CD4-positive, alpha-beta T cell treated with Interleukin-4 for 4 hours (primary cell): ENCODE measurements around the gene DPYSL4.

Source experiments
- DNase-seq: peaks from one replicate; pipeline ENCODE4 v3.0.0-alpha.2; 2020

DPYSL4 gene

GRCh38 chr10:132197271-132198067 is 10.7 kb downstream of the DPYSL4 start:
- DNase-seq, result no peak

DNA sequence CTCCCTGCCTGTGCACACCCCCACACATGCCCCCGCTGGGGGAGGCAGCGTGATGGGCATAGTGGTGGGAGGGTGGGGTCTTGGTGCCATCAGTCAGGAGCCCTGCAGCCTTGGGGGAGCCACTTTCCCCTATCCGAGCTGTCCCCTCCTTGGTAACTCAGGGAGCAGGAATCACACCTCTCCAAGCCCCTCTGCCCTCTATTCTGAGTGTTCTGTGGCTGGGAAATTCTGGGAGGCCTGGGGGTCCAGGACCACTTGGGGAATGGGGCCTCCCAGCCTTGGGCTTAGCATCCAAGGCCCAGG is 11.3 kb downstream of the DPYSL4 start:
- DNase-seq, result no peak

DNA sequence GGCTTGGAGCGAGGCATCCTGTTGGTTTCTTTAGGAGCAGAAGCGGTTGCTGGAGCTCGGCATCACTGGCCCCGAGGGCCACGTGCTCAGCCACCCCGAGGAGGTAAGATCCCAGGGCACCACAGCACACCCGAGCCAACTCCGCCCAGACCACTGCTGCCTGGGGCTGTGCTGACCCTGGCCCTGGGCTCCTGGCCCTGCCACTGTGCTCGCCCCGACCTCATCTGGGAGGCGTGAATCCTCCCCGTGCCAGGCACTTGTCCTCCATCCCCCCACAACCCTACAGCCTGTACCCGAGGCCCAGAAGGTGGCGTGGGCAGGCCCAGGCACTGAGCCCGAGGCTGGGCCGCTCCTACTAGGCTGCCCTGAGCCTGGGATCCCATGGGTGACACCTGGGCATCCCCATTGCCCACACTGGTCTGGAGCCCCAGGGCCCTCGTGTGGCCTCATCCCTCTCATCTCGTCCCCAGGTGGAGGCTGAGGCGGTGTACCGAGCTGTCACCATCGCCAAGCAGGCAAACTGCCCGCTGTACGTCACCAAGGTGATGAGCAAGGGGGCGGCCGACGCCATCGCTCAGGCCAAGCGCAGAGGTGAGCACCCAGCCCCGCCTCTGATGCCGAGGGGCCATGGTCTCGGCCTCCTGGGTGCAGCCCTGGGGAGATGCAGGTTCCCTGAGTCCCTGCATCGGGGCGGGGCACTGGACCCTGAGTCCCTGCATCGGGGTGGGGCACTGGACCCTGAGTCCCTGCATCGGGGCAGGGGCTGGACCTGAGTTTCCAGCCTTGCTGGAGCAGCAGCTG is 11.8 kb downstream of the DPYSL4 start:
- no peak for DNase-seq

DNA sequence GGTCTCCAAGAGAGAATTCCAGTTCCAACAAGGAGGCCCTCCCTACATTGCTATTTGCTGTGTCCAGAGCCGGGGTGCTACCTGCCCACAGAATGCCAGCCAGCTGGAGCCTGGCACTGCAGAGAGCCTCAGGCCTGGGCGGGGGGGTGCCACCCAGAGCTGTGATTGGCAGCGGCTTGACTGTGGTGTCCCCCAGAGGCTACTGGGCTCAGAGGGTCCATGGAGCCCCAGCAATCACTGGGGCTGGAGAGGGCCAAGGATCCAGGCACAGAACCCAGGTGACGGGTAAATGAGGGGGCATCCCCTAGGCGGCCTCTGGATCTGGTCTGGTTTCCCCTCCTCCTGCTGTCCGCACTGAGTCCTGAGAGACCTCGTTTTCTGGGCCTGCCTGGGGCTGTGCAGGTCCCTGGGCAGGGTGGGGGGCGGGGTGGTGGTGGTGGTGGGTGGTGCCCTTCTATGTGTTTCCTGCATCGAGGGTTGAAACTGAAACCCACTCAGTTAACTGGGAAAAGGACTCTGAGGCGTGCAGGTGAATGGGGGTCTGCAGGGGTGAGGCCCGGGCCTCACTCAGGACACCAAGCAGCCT is 12.6 kb downstream of the DPYSL4 start:
- DNase-seq, result no peak

DNA sequence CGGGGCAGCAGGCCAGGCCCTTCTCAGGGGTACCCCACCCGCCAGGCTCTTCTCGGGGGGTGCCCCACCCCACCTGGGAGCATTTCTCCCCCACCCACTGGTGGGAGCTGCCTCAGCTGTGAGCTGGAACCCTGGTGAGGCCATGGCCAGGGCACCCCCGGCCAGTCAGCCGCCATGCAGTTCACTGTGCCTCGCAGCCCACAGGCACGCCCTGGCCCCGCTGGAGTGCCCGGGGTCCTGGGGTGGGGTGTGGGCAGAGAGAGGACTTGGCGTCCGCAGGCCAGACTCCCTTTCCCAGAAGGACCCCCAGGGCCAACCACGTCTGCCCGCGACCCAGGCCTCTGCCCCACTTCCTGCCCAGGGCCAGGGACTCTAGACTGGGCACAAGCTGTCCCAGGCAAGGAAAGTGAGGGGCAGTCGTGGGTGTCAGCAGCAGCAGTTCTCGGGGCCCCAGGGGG is 13.1 kb downstream of the DPYSL4 start:
- DNase-seq, result no peak

DNA sequence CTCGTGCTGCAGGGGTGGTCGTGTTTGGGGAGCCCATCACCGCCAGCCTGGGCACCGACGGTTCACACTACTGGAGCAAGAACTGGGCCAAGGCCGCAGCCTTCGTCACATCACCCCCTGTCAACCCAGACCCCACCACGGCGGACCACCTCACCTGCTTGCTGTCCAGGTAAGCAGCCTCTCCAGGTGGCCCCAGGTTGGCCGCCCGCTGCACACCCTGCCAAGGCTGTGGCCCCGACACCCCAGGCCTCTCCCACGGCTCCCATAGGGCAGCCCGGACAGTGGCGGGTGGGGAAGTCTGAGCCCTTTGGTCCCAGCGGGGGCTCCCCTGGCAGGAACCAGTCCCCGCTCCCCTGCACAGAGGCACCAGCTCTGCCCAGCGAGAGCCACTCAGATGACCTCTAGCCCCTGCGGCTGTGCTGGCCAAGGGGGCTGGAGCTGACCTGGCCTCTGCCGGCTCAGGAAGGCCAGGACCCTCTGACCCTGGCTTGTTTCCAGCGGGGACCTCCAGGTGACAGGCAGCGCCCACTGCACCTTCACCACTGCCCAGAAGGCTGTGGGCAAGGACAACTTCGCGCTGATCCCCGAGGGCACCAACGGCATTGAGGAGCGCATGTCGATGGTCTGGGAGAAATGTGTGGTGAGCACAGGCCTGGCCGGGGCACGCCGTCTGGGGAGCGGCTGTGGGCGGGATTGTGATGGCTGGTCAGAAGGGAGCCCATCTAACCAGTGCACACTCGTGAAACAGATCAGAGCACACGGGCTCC is 13.8 kb downstream of the DPYSL4 start:
- no peak for DNase-seq

DNA sequence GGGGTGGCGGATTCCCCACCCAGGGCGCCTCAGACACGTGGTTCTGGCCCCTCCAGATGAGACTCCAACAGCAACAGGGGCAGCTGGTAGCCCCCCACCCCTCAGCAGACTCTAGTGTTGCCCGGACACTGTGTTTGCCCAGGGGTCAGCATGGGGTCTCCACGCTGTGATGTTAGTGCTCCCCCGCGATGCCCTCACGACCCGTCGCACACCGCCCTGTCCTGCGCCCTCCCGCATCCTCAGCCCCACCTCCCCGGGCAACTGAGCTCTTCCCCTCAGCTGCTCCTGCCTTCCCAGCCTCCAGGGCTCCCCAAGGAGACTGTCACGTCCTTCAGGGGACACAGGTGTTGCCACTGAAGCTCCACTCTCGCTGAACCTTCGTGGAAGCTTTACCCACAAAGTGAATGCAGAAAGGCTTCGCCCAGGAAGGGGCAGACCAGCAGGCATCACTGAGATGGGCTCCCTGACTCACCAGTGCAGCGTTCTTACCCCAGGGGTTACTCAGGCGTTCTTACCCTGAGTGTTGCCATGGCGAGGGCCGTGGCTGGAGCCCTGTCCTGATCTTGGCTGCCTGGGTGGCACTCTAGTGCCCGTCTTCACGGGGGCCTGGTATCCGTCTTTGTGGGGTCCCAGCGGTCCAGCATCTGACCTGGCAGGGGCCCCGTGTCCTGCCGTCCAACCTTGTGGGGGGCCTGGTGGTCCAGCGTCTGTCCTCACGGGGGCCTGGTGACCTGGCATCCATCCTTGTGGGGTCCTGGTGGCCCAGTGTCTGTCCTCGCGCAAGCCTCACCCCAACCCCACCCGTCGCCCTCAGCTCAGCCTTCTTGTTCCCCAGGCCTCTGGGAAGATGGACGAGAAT is 14.6 kb downstream of the DPYSL4 start:
- DNase-seq, result no peak

DNA sequence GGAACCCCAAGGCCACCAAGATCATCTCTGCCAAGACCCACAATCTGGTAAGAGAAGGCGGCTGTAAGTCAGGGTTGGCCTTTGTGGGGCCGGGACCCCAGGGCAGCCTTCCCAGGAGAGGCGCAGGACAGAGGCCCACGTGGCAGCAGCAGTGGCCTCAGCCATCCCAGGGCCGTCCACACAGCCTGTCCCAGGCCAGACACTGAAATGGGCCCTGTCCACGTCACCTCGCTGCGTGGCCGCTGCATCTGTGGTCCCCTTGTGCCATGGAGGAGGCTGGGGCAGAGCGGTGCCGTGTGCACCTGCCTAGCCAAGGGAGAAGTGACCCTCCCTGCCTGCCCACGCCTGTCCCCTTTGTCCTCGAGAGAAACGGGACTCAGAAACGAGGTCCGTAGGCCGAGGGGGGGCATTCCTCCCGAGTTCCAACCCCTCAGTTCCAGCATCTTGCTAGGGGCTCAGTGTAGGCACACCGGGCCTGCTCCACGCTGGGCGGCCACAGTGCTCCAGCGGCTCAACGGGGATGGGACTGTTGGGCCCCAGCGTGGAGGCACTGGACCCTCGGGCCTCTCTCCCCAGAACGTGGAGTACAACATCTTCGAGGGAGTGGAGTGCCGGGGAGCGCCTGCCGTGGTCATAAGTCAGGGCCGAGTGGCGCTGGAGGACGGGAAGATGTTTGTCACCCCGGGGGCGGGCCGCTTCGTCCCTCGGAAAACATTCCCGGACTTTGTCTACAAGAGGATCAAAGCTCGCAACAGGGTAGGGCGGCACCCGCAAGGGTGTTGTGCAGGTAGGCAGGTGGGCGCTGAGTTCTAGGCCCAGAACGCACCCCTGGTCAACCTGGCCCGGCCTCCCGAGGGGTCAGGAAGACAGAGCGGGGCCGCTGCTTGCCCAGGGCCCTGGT is 15.6 kb downstream of the DPYSL4 start:
- no peak for DNase-seq

- no peak for DNase-seq
Observed at GRCh38 chr10:132203256-132204077, 16.7 kb downstream of the DPYSL4 start.

- no peak for DNase-seq
Observed at GRCh38 chr10:132204078-132204780, 17.5 kb downstream of the DPYSL4 start.

GRCh38 chr10:132204781-132205473 is 18.2 kb downstream of the DPYSL4 start:
- DNase-seq, result no peak

DNA sequence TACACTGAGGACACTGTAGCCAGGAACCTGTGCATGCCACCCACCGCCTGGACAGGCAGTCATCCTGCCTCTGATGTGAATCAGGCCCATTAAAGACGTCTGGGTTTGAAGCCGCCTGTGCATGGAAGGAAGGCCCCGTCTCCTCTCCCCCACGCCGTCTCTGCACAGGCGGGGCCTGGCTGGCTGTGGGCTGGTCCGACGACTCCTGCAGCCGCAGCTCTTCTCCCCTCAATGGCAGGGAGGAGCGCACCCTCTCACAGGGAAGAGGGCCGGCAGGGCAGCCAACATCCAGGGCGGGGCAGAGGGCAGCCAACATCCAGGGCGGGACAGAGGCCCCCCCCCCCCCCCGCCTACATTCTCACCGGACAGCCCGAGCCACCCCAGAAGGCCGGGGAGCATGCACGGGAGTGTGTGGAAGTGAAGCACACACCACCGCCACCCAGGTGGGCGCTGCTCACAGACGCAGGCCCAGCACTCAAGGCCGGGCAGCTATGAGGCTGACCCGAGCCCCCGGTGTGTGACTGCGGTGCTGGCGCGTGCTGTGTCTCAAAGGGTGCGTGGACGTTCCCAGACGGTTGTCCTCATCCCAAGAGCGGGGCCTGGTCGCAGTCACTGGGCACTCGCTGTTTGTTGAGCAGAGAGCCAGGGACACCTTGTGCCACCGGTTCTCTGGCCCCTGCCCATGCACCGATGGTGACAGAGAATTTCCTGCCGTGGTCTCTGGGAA is 19.1 kb downstream of the DPYSL4 start:
- no peak for DNase-seq

DNA sequence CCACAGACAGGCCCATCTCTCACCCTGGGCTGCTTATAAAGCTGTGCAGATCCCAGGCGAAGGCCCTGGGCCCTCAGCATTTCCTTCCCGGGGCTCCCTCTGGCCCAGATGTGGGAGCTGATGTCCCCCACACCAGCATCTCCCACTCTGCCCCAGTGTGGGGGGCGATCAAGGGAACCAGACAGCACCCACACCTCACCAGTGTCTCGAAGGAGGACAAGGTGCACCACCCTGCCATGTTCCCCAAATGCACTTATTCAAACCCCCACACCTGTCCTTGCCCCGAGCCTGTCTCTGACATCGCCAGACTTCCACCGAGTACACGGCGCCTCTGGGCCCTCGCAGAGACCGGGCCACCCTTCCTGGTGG is 19.6 kb downstream of the DPYSL4 start:
- no peak for DNase-seq

DNA sequence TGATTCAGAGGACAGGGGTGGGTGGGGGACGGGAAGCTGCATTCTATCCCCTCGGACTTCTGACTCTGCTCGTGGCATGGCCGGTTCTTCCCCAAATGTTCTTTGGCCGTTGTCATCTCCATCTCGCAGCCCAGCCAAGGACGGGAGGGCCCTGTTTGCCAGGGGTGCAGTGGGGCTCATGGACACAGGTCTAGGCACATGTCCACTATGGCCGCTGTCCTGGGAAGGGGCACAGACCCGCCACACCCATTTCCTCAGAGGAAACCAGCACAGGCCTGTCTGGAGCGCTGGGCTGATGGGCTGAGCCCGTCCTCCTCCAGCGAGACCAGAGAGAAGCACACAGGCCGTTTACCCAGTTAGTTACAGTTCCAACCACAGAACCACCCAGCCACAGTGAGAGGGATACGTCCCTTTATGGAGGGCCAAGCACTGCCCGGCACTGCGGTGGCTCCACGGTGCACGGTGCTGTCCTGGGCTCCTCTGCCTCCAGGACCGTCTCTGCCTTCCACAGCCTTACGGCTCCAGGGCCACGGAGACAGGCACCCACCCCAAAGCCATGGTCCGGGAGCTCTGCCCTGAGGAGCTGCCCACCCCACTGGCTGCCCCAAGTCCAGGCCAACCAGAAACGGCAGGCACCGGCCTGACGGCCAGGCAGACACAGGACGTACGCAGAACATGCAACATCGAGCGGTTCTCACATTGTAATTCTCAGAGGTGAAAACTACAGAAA is 20.2 kb downstream of the DPYSL4 start:
- DNase-seq, result no peak

DNA sequence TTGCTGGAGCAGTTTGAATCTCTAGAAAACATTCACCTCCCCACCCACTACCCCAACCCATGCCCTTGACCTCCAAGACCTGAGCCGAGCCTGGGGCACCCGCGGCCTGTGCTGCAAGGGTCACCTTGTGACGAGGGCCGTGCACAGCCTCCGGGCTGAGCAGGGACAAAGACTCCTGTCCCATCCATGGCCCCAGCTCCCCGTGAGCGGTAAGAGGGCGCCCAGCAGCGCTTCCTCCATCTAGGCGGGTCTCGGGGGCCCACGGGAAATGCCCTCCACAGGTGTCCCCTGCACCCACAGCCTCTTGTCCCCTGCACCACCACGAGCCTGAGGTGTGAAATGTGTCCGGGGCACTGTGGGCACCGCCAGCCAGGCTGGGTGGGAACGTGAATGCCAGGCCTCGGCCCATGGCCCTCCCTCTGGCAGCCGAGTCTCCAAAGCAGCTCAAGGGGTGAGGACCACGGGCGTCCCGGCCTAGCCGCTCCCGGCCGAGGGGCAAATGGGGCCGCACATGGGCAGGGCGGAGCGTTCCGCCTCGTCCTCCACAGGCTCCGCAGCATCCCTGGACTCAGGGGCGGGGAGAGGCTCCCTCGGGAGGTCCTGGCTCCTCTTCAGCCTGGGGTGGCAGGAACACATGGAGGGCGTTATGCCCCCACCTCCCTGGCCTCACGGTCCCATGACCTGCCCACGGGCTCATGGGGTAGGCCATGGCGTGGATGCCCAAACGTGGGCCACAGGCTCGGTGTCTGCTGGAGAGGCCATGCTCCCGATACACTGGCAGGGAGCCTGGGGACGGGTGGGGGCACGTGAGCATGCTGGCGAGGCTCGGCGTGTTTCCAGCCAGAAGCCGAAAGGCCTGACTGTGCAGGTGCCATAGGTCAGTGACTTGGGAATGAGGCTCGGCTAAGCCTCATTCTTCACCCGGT is 21.1 kb downstream of the DPYSL4 start:
- no peak for DNase-seq

GRCh38 chr10:132208462-132209050 is 21.8 kb downstream of the DPYSL4 start:
- DNase-seq, result no peak
